ENCODE measurements around the gene FAM168A. TPM values are rescaled to one million over a fixed set of nuclear protein-coding genes. Genes with fewer than 3 reads are reported as not detected.

Gene FAM168A
- total and polyA plus RNA-seq, 2 of the 8 experiments (the other 6 are each of a cell fraction or from before 2014, with no cell fraction given): 17.1 to 21.6 TPM

DNA sequence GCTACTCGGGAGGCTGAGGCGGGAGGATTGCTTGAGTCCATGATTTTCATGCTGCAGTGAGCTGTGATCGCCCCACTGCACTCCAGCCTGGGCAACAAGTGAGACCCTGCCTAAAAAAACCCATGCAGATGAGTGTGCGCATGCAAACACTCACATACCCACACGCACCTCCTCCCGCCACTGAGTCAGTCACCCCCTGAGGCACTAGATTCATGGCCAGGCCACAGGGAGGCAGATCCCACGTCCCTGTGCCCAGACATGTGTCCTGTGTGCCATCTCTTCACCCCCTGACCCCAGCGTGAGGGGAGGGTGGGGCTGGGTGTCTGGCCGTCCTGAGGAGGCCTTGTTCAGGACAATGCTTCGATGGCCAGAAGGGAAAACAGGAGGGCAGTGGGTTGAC is 206.2 kb downstream of the FAM168A start:
- no peak overlapping the region for H2BK5ac ChIP-seq (ENCODE audit: low read depth, low read length)
- ChIA-PET CTCF (ENCODE audit: partially characterized antibody) (interaction anchor here (0.7 to 59.1 kb wide), 7 partner anchors 22 to 269 kb away, joined by 3 to 1456 read pairs (median 14); no protein-coding TSS in a partner anchor), POLR2A (ENCODE audit: partially characterized antibody) (interaction anchor here (0.6 kb wide), 1 partner anchor 85 kb away, joined by 3 read pairs; no protein-coding TSS in a partner anchor)
- H4K91ac ChIP-seq (replicated peaks; ENCODE audit: insufficient read length, low read length): no peak overlapping the region
- H2BK15ac ChIP-seq (ENCODE audit: low read length): no peak overlapping the region
- TF ChIP-seq GTF2F1 (IDR thresholded peaks at IDR 0.05; ENCODE audit: borderline replicate concordance, low read depth, low read length): no peak
- H3K27ac ChIP-seq (ENCODE audit: low read depth, low read length): no peak overlapping the region
- no peaks in the 10 kb centered on the region for H3K23me2 ChIP-seq (ENCODE audit: low read depth, low read length)
- H2AK5ac ChIP-seq (ENCODE audit: low read depth, low read length): no peak overlapping the region
- peaks cover 0 to under 1% of the 10 kb centered on the region in 2 experiments; a peak in 1 of 4 replicates for H3K79me2 ChIP-seq (ENCODE audit: control insufficient read depth in 1 of 2, insufficient read depth in 2 of 2, low read length in 2 of 2)
- H2BK12ac ChIP-seq (ENCODE audit: low read depth, low read length): no peak overlapping the region
- no peak overlapping the region for H4K8ac ChIP-seq (ENCODE audit: extremely low read depth, insufficient read depth, low read length)
- no peak overlapping the region for H3K56ac ChIP-seq (replicated peaks; ENCODE audit: insufficient read length, low read depth, low read length)
- H4K20me1 ChIP-seq (replicated peaks in 1 of 2; ENCODE audit: control insufficient read depth in 1 of 2, insufficient read depth in 2 of 2, low read length in 2 of 2): peaks cover 3 to 13% of the 10 kb centered on the region in 2 experiments
- no peaks in the 10 kb centered on the region for H3K9me3 ChIP-seq (ENCODE audit: insufficient read depth in 2 of 2, low read depth in 1 of 2, low read length in 1 of 2)
- H2BK20ac ChIP-seq (ENCODE audit: low read length): no peak overlapping the region
- H3K4me2 ChIP-seq (ENCODE audit: insufficient read depth in 1 of 2, low read depth in 2 of 2, low read length in 2 of 2): no peak overlapping the region
- H4K5ac ChIP-seq (ENCODE audit: insufficient read length, low read depth, low read length): no peak overlapping the region
- H2AFZ ChIP-seq (ENCODE audit: low read length): no peak overlapping the region
- no peak overlapping the region for H3K9ac ChIP-seq (replicated peaks in 1 of 4; ENCODE audit: extremely low read depth in 1 of 4, low read depth in 3 of 4, low read length in 3 of 4)
- H3K27me3 ChIP-seq (replicated peaks in 1 of 4; ENCODE audit: control insufficient read depth in 3 of 4, extremely low read depth in 1 of 4, insufficient read depth in 3 of 4, low read length in 3 of 4): no peaks in the 10 kb centered on the region
- H3K14ac ChIP-seq (ENCODE audit: insufficient read length): no peak overlapping the region
- H3K18ac ChIP-seq (ENCODE audit: extremely low read depth, low read length): no peak overlapping the region
- no peaks in the 10 kb centered on the region for H3K79me1 ChIP-seq (ENCODE audit: low read depth, low read length)
- H2BK120ac ChIP-seq (replicated peaks; ENCODE audit: low read depth, low read length): no peak overlapping the region
- H3K4ac ChIP-seq (replicated peaks; ENCODE audit: insufficient read length, low read depth, low read length): no peak overlapping the region
- H3K36me3 ChIP-seq (ENCODE audit: control insufficient read depth in 2 of 4, insufficient read depth in 4 of 4, low read length in 3 of 4): no peaks in the 10 kb centered on the region
- no peak overlapping the region for H3K4me3 ChIP-seq (ENCODE audit: extremely low read depth in 1 of 4, insufficient read depth in 2 of 4, low read depth in 3 of 4, low read length in 4 of 4)
- no peak overlapping the region for H3K23ac ChIP-seq (ENCODE audit: insufficient read length)
- FAIRE-seq: no peak
- WGBS, 2 experiments (ENCODE audit: extremely low coverage in 1 of 2, insufficient coverage in 1 of 2, insufficient read length in 1 of 2, insufficient replicate concordance in 2 of 2, low coverage in 1 of 2, low lambda C conversion rate in 2 of 2, missing lambda C conversion rate in 1 of 2): 91% methylated on average over 6 of the region's 10 CpGs; no CpG with 5 or more reads in 1 of the 2 experiments
- peaks cover 0 to 3% (median 0%) of the 10 kb centered on the region in 4 experiments; a peak in 2 of 7 replicates for H3K4me1 ChIP-seq (replicated peaks in 1 of 4; ENCODE audit: control insufficient read depth in 3 of 4, insufficient read depth in 4 of 4, low read length in 3 of 4)
- DNase-seq (ENCODE audit: low read depth in 1 of 2, low spot score in 2 of 2): no peak

Data from H1 (cell line).